Upper lobe of left lung (tissue), 6 donors: ENCODE results near the gene ADD3. TPM values are rescaled to one million over a fixed set of nuclear protein-coding genes. Genes with fewer than 3 reads are reported as not detected.

Experiments
- ATAC-seq, 2 donors: fragments of 200-7000 bp; cut with Tn5 transposase; one replicate each; pipeline ENCODE4 v1.9.1; 2022; ENCODE audit warnings: mild to moderate bottlenecking in 2 of 2, moderate library complexity in 2 of 2; ENCODE audit not compliant: low FRiP score in 2 of 2
- DNase-seq, 2 donors: peaks; one replicate each; pipeline ENCODE4 v3.0.0-alpha.2; 2019 to 2020
- H3K27ac ChIP-seq, 4 donors: fragments of 200-600 bp; sonication (generic); one replicate each; pipeline ENCODE4 v1.5.1; 2016 to 2019
- H3K27me3 ChIP-seq, 4 donors: fragments of 200-600 bp; sonication (generic); one replicate each; pipeline ENCODE4 v1.5.1; 2017 to 2019
- H3K36me3 ChIP-seq, 4 donors: fragments of 200-600 bp; sonication (generic); one replicate each; pipeline ENCODE4 v1.5.1; 2016 to 2019
- H3K4me1 ChIP-seq, 4 donors: fragments of 200-600 bp; sonication (generic); one replicate each; pipeline ENCODE4 v1.5.1; 2018 to 2019
- H3K4me3 ChIP-seq, 4 donors: fragments of 200-600 bp; sonication (generic); one replicate each; pipeline ENCODE4 v1.5.1; 2017 to 2019; ENCODE audit warnings: mild to moderate bottlenecking in 2 of 4, moderate library complexity in 1 of 4
- H3K9me3 ChIP-seq, 4 donors: fragments of 200-600 bp; sonication (generic); one replicate each; pipeline ENCODE4 v1.5.1; 2018 to 2019
- CTCF ChIP-seq, 6 experiments: fragments of 450-650 bp in 4 of 6; fragments of 200-600 bp in 2 of 6; sonication (generic) in 2 of 6; IDR thresholded peaks; one replicate each; pipeline ENCODE4 v1.5.1; 2016 to 2019; ENCODE audit warnings: antibody characterized with exemption in 6 of 6
- EP300 ChIP-seq, 4 donors: sonication (generic); formaldehyde crosslinking; IDR thresholded peaks; one replicate each; pipeline ENCODE4 v1.5.1; 2017; ENCODE audit warnings: antibody characterized with exemption in 4 of 4, control low read depth in 2 of 4
- POLR2A ChIP-seq, 4 donors: fragments of 450-650 bp; IDR thresholded peaks; one replicate each; pipeline ENCODE4 v1.5.1; 2016 to 2017; ENCODE audit warnings: antibody characterized with exemption in 4 of 4, mild to moderate bottlenecking in 2 of 4
- POLR2AphosphoS5 ChIP-seq, 2 donors: sonication (generic); formaldehyde crosslinking; IDR thresholded peaks; one replicate each; pipeline ENCODE4 v1.5.1; 2017; ENCODE audit warnings: antibody characterized with exemption in 2 of 2
- whole genome bisulfite sequencing, 2 donors: methylation state at CpG; one replicate each; pipeline ENCODE4 v1.1.5; 2017 to 2018; 5-methylcytosine and 5-hydroxymethylcytosine counted together
- total RNA-seq, 6 donors: library from RNA; depleted of rRNA in 4 of 6; stranded (reverse); fragments of >200 nt in 4 of 6; gene quantifications; one replicate each; pipeline versions ENCODE4 v1.1.0 to v1.2.1, GENCODE V29; 2016 to 2021
- donor health status: DM: no; HTN: no; CAD: no; lungs with moderate emphysema.
- donor health status: DM: no; HTN: yes; CAD: no; lungs with severe emphysema.

Gene ADD3
- total RNA-seq, 6 donors from 2014 or later, result 34.1 to 229 (median 61.0) TPM

- ATAC-seq (peak in 1 of 2 donors; percentile 36), DNase-seq (no peak)
- no peak overlapping the region for H3K4me3 ChIP-seq
- no peak overlapping the region for H3K27ac ChIP-seq
- no peaks in the 10 kb centered on the region for H3K9me3 ChIP-seq
- H3K27me3 ChIP-seq, result peaks cover 0 to 6% (median 0%) of the 10 kb centered on the region in 4 donors
- TF ChIP-seq EP300 (IDR thresholded peaks at IDR 0.05) (no peak), POLR2AphosphoS5 (IDR thresholded peaks at IDR 0.05) (no peak), POLR2A (IDR thresholded peaks at IDR 0.05) (no peak), CTCF (IDR thresholded peaks at IDR 0.05) (no peak)
- WGBS, 2 donors, result 13 to 14% methylated on average over 8 to 10 of the region's 10 CpGs
- peaks cover 10 to 18% (median 13%) of the 10 kb centered on the region in 4 donors for H3K4me1 ChIP-seq
- H3K36me3 ChIP-seq, result no peaks in the 10 kb centered on the region
Measured at GRCh38 chr10:110168601-110169481, 161.1 kb downstream of the ADD3 start.

- ATAC-seq (no peak), DNase-seq (no peak)
- Histone ChIP-seq H3K4me3 (no peak overlapping the region), H3K27me3 (peaks cover 0 to 6% (median 0%) of the 10 kb centered on the region in 4 donors), H3K9me3 (no peaks in the 10 kb centered on the region), H3K36me3 (no peaks in the 10 kb centered on the region), H3K27ac (no peak overlapping the region), H3K4me1 (peaks cover 10 to 18% (median 13%) of the 10 kb centered on the region in 4 donors)
- no peak for TF ChIP-seq POLR2AphosphoS5 (IDR thresholded peaks at IDR 0.05)
- 46 to 50% methylated on average over 1 of the region's 1 CpG for WGBS, 2 donors
Measured at GRCh38 chr10:110169586-110169985, 161.8 kb downstream of the ADD3 start.

GRCh38 chr10:110170142-110170971, 162.6 kb downstream of the ADD3 start:
- no peak for DNase-seq
- H3K4me3 ChIP-seq, result peak overlapping the region in 1 of 4 donors; percentile 6
- TF ChIP-seq CTCF (IDR thresholded peaks at IDR 0.05), result no peak
- TF ChIP-seq EP300 (IDR thresholded peaks at IDR 0.05), result no peak
- TF ChIP-seq POLR2A (IDR thresholded peaks at IDR 0.05), result no peak
- TF ChIP-seq POLR2AphosphoS5 (IDR thresholded peaks at IDR 0.05), result no peak
- H3K4me1 ChIP-seq, result peaks cover 10 to 18% (median 13%) of the 10 kb centered on the region in 4 donors
- WGBS, 2 donors, result 5 to 10% methylated on average over 12 to 13 of the region's 13 CpGs
- H3K9me3 ChIP-seq, result no peaks in the 10 kb centered on the region
- peaks cover 0 to 6% (median 0%) of the 10 kb centered on the region in 4 donors for H3K27me3 ChIP-seq
- H3K36me3 ChIP-seq, result no peaks in the 10 kb centered on the region
- peak overlapping the region in 1 of 4 donors; percentile 38 for H3K27ac ChIP-seq
- peak in 1 of 2 donors; percentile 21 for ATAC-seq

- no peak for ATAC-seq
- no peak for TF ChIP-seq EP300 (IDR thresholded peaks at IDR 0.05)
- TF ChIP-seq POLR2AphosphoS5 (IDR thresholded peaks at IDR 0.05), result no peak
- TF ChIP-seq CTCF (IDR thresholded peaks at IDR 0.05), result no peak
- TF ChIP-seq POLR2A (IDR thresholded peaks at IDR 0.05), result no peak
- H3K27ac ChIP-seq, result peak overlapping the region in 1 of 4 donors; percentile 38
- H3K9me3 ChIP-seq, result no peaks in the 10 kb centered on the region
- H3K36me3 ChIP-seq, result no peaks in the 10 kb centered on the region
- 48 to 54% methylated on average over 6 of the region's 6 CpGs for WGBS, 2 donors
- peaks cover 0 to 6% (median 0%) of the 10 kb centered on the region in 4 donors for H3K27me3 ChIP-seq
- H3K4me1 ChIP-seq, result peaks cover 10 to 18% (median 13%) of the 10 kb centered on the region in 4 donors
- H3K4me3 ChIP-seq, result no peak overlapping the region
- DNase-seq, result no peak
Measured at GRCh38 chr10:110171032-110171431, 163.2 kb downstream of the ADD3 start.

GRCh38 chr10:110172155-110172554, 164.4 kb downstream of the ADD3 start:
- H3K27me3 ChIP-seq, result peaks cover 0 to 6% (median 0%) of the 10 kb centered on the region in 4 donors
- H3K36me3 ChIP-seq, result no peaks in the 10 kb centered on the region
- DNase-seq (no peak), ATAC-seq (no peak)
- no peak overlapping the region for H3K27ac ChIP-seq
- no peak for TF ChIP-seq POLR2A (IDR thresholded peaks at IDR 0.05)
- TF ChIP-seq CTCF (IDR thresholded peaks at IDR 0.05), result no peak
- no peak for TF ChIP-seq EP300 (IDR thresholded peaks at IDR 0.05)
- no peak for TF ChIP-seq POLR2AphosphoS5 (IDR thresholded peaks at IDR 0.05)
- H3K4me1 ChIP-seq, result peaks cover 12 to 23% (median 13%) of the 10 kb centered on the region in 4 donors
- H3K9me3 ChIP-seq, result no peaks in the 10 kb centered on the region
- no peak overlapping the region for H3K4me3 ChIP-seq
- 77 to 82% methylated on average over 5 of the region's 5 CpGs for WGBS, 2 donors
